HuH-7.5 (cell line): Measurements from ENCODE around the gene DNPEP.

Experiments
- DNase-seq: peaks from one replicate; pipeline ENCODE4 v3.0.0; 2011; ENCODE audit warnings: low spot score

The DNPEP gene

GRCh38 chr2:219387306-219388120 is at the start of gene DNPEP:
TSS of gene DNPEP (minus strand) at chr2:219387912. CDS start at chr2:219387794, 118 bp downstream.
- peak; percentile 69 for DNase-seq

GRCh38 chr2:219437141-219437540 is 49.4 kb upstream of the DNPEP start:
- DNase-seq = no peak

GRCh38 chr2:219436491-219436890 is 48.8 kb upstream of the DNPEP start:
- no peak for DNase-seq

- no peak for DNase-seq
Measured at GRCh38 chr2:219435701-219436100, 48.0 kb upstream of the DNPEP start.

- DNase-seq = no peak
Measured at GRCh38 chr2:219434718-219435525, 47.2 kb upstream of the DNPEP start, which contains the start of gene SPEG. TSS of gene SPEG (plus strand) at chr2:219434843. CDS start at chr2:219434978, 135 bp downstream.

- no peak for DNase-seq
Measured at GRCh38 chr2:219434468-219434717, 46.7 kb upstream of the DNPEP start.

GRCh38 chr2:219433666-219434467 is 46.2 kb upstream of the DNPEP start:
- no peak for DNase-seq

- peak; percentile 66 for DNase-seq
Measured at GRCh38 chr2:219430633-219431615, 43.2 kb upstream of the DNPEP start.

- DNase-seq = no peak
Measured at GRCh38 chr2:219429958-219430606, 42.4 kb upstream of the DNPEP start.

- no peak for DNase-seq
Measured at GRCh38 chr2:219428469-219428868, 40.8 kb upstream of the DNPEP start.

- no peak for DNase-seq
Measured at GRCh38 chr2:219426534-219427136, 38.9 kb upstream of the DNPEP start.

- DNase-seq = no peak
Measured at GRCh38 chr2:219426068-219426443, 38.3 kb upstream of the DNPEP start.

- no peak for DNase-seq
Measured at GRCh38 chr2:219425238-219426067, 37.7 kb upstream of the DNPEP start.

GRCh38 chr2:219423652-219424377 is 36.1 kb upstream of the DNPEP start:
- no peak for DNase-seq

GRCh38 chr2:219422952-219423534 is 35.3 kb upstream of the DNPEP start:
- no peak for DNase-seq

- DNase-seq = no peak
Measured at GRCh38 chr2:219421323-219421722, 33.6 kb upstream of the DNPEP start.

GRCh38 chr2:219420687-219421086 is 33.0 kb upstream of the DNPEP start:
- DNase-seq = no peak
